ENCODE results near the gene RTL1. TPM values are rescaled to one million over a fixed set of nuclear protein-coding genes. Genes with fewer than 3 reads are reported as not detected.

The RTL1 gene
- total and polyA plus RNA-seq, 2 donors (not counting 1 experiment from before 2014, with no cell fraction given): not detected

- Histone ChIP-seq H3K79me2 (ENCODE audit: control insufficient read depth, insufficient read depth, low read length) (peaks cover 8% of the 10 kb centered on the region), H3K4me3 (replicated peaks in 1 of 4; ENCODE audit: control extremely low read depth in 1 of 4, insufficient read depth in 1 of 4, low read depth in 3 of 4, low read length in 4 of 4) (no peak overlapping the region), H3K36me3 (ENCODE audit: control insufficient read depth, insufficient read depth, low read length) (no peaks in the 10 kb centered on the region), H3K4me2 (ENCODE audit: extremely low read depth, insufficient read depth, low read length) (no peak overlapping the region), H4K20me1 (ENCODE audit: control insufficient read depth, extremely low read depth, insufficient read depth, low read length) (no peaks in the 10 kb centered on the region), H2AFZ (ENCODE audit: low read length) (no peak overlapping the region), H3K4me1 (ENCODE audit: control insufficient read depth, extremely low read depth, insufficient read depth, low read length) (no peaks in the 10 kb centered on the region), H3K9me3 (ENCODE audit: control insufficient read depth, insufficient read depth, low read depth, low read length) (no peaks in the 10 kb centered on the region), H3K27ac (ENCODE audit: insufficient read depth, low read length) (no peak overlapping the region), H3K9ac (ENCODE audit: insufficient read depth, low read length) (no peak overlapping the region), H3K27me3 (ENCODE audit: control insufficient read depth, insufficient read depth, low read length) (no peaks in the 10 kb centered on the region)
- DNase-seq (ENCODE audit: low read depth in 2 of 2): no peak
- TF ChIP-seq CTCF (conservative IDR thresholded peaks at IDR 0.05 in 1 of 2, IDR thresholded peaks at IDR 0.05 in 1 of 2; ENCODE audit: low read depth in 1 of 2, low read length in 2 of 2): no peak
- no peak for TF ChIP-seq EZH2 (IDR thresholded peaks at IDR 0.05; ENCODE audit: low read length, missing control alignments)
These were observed 28.4 kb downstream of the RTL1 start for GRCh38 chr14:100875126-100875525.

GRCh38 chr14:100874411-100875091, 29.0 kb downstream of the RTL1 start:
- Histone ChIP-seq H3K36me3 (ENCODE audit: control insufficient read depth, insufficient read depth, low read length) (no peaks in the 10 kb centered on the region), H3K4me3 (replicated peaks in 1 of 4; ENCODE audit: control extremely low read depth in 1 of 4, insufficient read depth in 1 of 4, low read depth in 3 of 4, low read length in 4 of 4) (no peak overlapping the region), H3K79me2 (ENCODE audit: control insufficient read depth, insufficient read depth, low read length) (peaks cover 8% of the 10 kb centered on the region), H3K9ac (ENCODE audit: insufficient read depth, low read length) (no peak overlapping the region), H3K4me1 (ENCODE audit: control insufficient read depth, extremely low read depth, insufficient read depth, low read length) (no peaks in the 10 kb centered on the region), H4K20me1 (ENCODE audit: control insufficient read depth, extremely low read depth, insufficient read depth, low read length) (no peaks in the 10 kb centered on the region), H3K27me3 (ENCODE audit: control insufficient read depth, insufficient read depth, low read length) (no peaks in the 10 kb centered on the region), H3K9me3 (ENCODE audit: control insufficient read depth, insufficient read depth, low read depth, low read length) (no peaks in the 10 kb centered on the region), H3K27ac (ENCODE audit: insufficient read depth, low read length) (no peak overlapping the region), H2AFZ (ENCODE audit: low read length) (no peak overlapping the region), H3K4me2 (ENCODE audit: extremely low read depth, insufficient read depth, low read length) (no peak overlapping the region)
- no peak for DNase-seq (ENCODE audit: low read depth in 2 of 2)
- TF ChIP-seq EZH2 (IDR thresholded peaks at IDR 0.05; ENCODE audit: low read length, missing control alignments) (no peak), CTCF (conservative IDR thresholded peaks at IDR 0.05 in 1 of 2, IDR thresholded peaks at IDR 0.05 in 1 of 2; ENCODE audit: low read depth in 1 of 2, low read length in 2 of 2) (no peak)

- no peak overlapping the region for H3K4me2 ChIP-seq (ENCODE audit: extremely low read depth, insufficient read depth, low read length)
- no peaks in the 10 kb centered on the region for H3K4me1 ChIP-seq (ENCODE audit: control insufficient read depth, extremely low read depth, insufficient read depth, low read length)
- peaks cover 8% of the 10 kb centered on the region for H3K79me2 ChIP-seq (ENCODE audit: control insufficient read depth, insufficient read depth, low read length)
- no peaks in the 10 kb centered on the region for H3K9me3 ChIP-seq (ENCODE audit: control insufficient read depth, insufficient read depth, low read depth, low read length)
- no peak overlapping the region for H3K4me3 ChIP-seq (replicated peaks in 1 of 4; ENCODE audit: control extremely low read depth in 1 of 4, insufficient read depth in 1 of 4, low read depth in 3 of 4, low read length in 4 of 4)
- H3K36me3 ChIP-seq (ENCODE audit: control insufficient read depth, insufficient read depth, low read length): no peaks in the 10 kb centered on the region
- DNase-seq (ENCODE audit: low read depth in 2 of 2): no peak
- H3K9ac ChIP-seq (ENCODE audit: insufficient read depth, low read length): no peak overlapping the region
- H2AFZ ChIP-seq (ENCODE audit: low read length): no peak overlapping the region
- TF ChIP-seq CTCF (conservative IDR thresholded peaks at IDR 0.05 in 1 of 2, IDR thresholded peaks at IDR 0.05 in 1 of 2; ENCODE audit: low read depth in 1 of 2, low read length in 2 of 2) (no peak), EZH2 (IDR thresholded peaks at IDR 0.05; ENCODE audit: low read length, missing control alignments) (no peak)
- H4K20me1 ChIP-seq (ENCODE audit: control insufficient read depth, extremely low read depth, insufficient read depth, low read length): no peaks in the 10 kb centered on the region
- no peak overlapping the region for H3K27ac ChIP-seq (ENCODE audit: insufficient read depth, low read length)
- no peaks in the 10 kb centered on the region for H3K27me3 ChIP-seq (ENCODE audit: control insufficient read depth, insufficient read depth, low read length)
These were observed 29.5 kb downstream of the RTL1 start for GRCh38 chr14:100874051-100874410.

Data from fibroblast of lung (primary cell).